Mesendoderm (in vitro differentiated cells): Measurements from ENCODE around the gene C10orf105.

Experiments
- DNase-seq: peaks from one replicate; pipeline ENCODE4 v3.0.0; 2013
- H2AK5ac ChIP-seq: 2 replicates; pipeline ENCODE4 v1.6.1; 2013; ENCODE audit warnings: low read length, inconsistent platforms
- H2BK120ac ChIP-seq: 2 replicates; pipeline ENCODE4 v1.6.1; 2013; ENCODE audit warnings: low read depth, mild to moderate bottlenecking, low read length, moderate library complexity, mixed read lengths
- H2BK15ac ChIP-seq: replicated peaks from 2 replicates; pipeline ENCODE4 v1.6.1; 2013; ENCODE audit warnings: low read depth, mild to moderate bottlenecking, moderate library complexity
- H2BK5ac ChIP-seq: 2 replicates; pipeline ENCODE4 v1.6.1; 2013; ENCODE audit warnings: low read length, inconsistent platforms
- H3K18ac ChIP-seq: 2 replicates; pipeline ENCODE4 v1.6.1; 2013; ENCODE audit warnings: mild to moderate bottlenecking, low read length, mixed read lengths
- H3K23ac ChIP-seq: one replicate; pipeline ENCODE4 v1.6.1; 2013; ENCODE audit warnings: low read length
- H3K27ac ChIP-seq: 2 replicates; pipeline ENCODE4 v1.5.1; 2013; ENCODE audit warnings: low read depth, mild to moderate bottlenecking, inconsistent platforms, low read length, moderate library complexity
- H3K27me3 ChIP-seq: 2 replicates; pipeline ENCODE4 v1.6.1; 2013; ENCODE audit warnings: low read length, control low read depth, mild to moderate bottlenecking, inconsistent platforms; ENCODE audit not compliant: insufficient read depth, poor library complexity
- H3K36me3 ChIP-seq: 2 replicates; pipeline ENCODE4 v1.6.1; 2013; ENCODE audit warnings: low read length, inconsistent platforms; ENCODE audit not compliant: control insufficient read depth, insufficient read depth
- H3K4ac ChIP-seq: one replicate; pipeline ENCODE4 v1.6.1; 2013; ENCODE audit warnings: low read depth, mild to moderate bottlenecking, low read length, moderate library complexity
- H3K4me1 ChIP-seq: 2 replicates; pipeline ENCODE4 v1.6.1; 2013; ENCODE audit warnings: low read depth, low read length, inconsistent platforms; ENCODE audit not compliant: control insufficient read depth
- H3K4me2 ChIP-seq: 2 replicates; pipeline ENCODE4 v1.6.1; 2013; ENCODE audit warnings: low read length
- H3K4me3 ChIP-seq: 2 replicates; pipeline ENCODE4 v1.5.1; 2013; ENCODE audit warnings: mild to moderate bottlenecking, low read length
- H3K56ac ChIP-seq: one replicate; pipeline ENCODE4 v1.6.1; 2013; ENCODE audit warnings: low read length
- H3K79me1 ChIP-seq: 2 replicates; pipeline ENCODE4 v1.6.1; 2013; ENCODE audit warnings: low read length, inconsistent platforms
- H3K79me2 ChIP-seq: 2 replicates; pipeline ENCODE4 v1.6.1; 2013; ENCODE audit warnings: mild to moderate bottlenecking, low read length; ENCODE audit not compliant: control insufficient read depth, insufficient read depth
- H3K9ac ChIP-seq: 2 replicates; pipeline ENCODE4 v1.6.1; 2013; ENCODE audit warnings: low read length, inconsistent platforms
- H4K5ac ChIP-seq: one replicate; pipeline ENCODE4 v1.6.1; 2013; ENCODE audit warnings: low read length
- H4K8ac ChIP-seq: one replicate; pipeline ENCODE4 v1.6.1; 2013; ENCODE audit warnings: low read depth, mild to moderate bottlenecking, control low read depth, low read length, moderate library complexity
- WGBS: extraction: QIAGEN DNeasy Blood & Tissue Kit; methylation state at CpG from one replicate; pipeline ENCODE4 v1.1.7; 2013; ENCODE audit warnings: low lambda C conversion rate, missing lambda C conversion rate; ENCODE audit not compliant: insufficient coverage; ENCODE audit errors: extremely low coverage; 5-methylcytosine and 5-hydroxymethylcytosine counted together

The C10orf105 gene

GRCh38 chr10:71763352-71764127 lies 44.0 kb upstream of the C10orf105 start:
- H3K36me3 ChIP-seq: no peaks in the 10 kb centered on the region
- H3K79me2 ChIP-seq: no peaks in the 10 kb centered on the region
- DNase-seq: no peak
- no peak overlapping the region for H3K56ac ChIP-seq
- no peaks in the 10 kb centered on the region for H3K27me3 ChIP-seq
- H2AK5ac ChIP-seq: no peak overlapping the region
- WGBS: no CpG with 5 or more reads among the region's 11 CpGs
- H3K4me3 ChIP-seq: no peak overlapping the region
- H3K4me2 ChIP-seq: no peak overlapping the region
- no peak overlapping the region for H2BK15ac ChIP-seq
- no peaks in the 10 kb centered on the region for H3K4me1 ChIP-seq
- H4K8ac ChIP-seq: no peak overlapping the region
- no peak overlapping the region for H2BK5ac ChIP-seq
- H2BK120ac ChIP-seq: no peak overlapping the region
- H3K9ac ChIP-seq: no peak overlapping the region
- H3K27ac ChIP-seq: no peak overlapping the region
- no peaks in the 10 kb centered on the region for H3K79me1 ChIP-seq
- no peak overlapping the region for H3K23ac ChIP-seq
- no peak overlapping the region for H4K5ac ChIP-seq
- H3K18ac ChIP-seq: no peak overlapping the region
- no peak overlapping the region for H3K4ac ChIP-seq

GRCh38 chr10:71762324-71762723 lies 42.7 kb upstream of the C10orf105 start:
- no peaks in the 10 kb centered on the region for H3K27me3 ChIP-seq
- no peaks in the 10 kb centered on the region for H3K36me3 ChIP-seq
- no peak overlapping the region for H3K18ac ChIP-seq
- H2BK120ac ChIP-seq: no peak overlapping the region
- H3K4me2 ChIP-seq: no peak overlapping the region
- H3K9ac ChIP-seq: no peak overlapping the region
- H3K4me1 ChIP-seq: no peaks in the 10 kb centered on the region
- H3K27ac ChIP-seq: no peak overlapping the region
- no peak overlapping the region for H3K56ac ChIP-seq
- H4K5ac ChIP-seq: no peak overlapping the region
- H3K4ac ChIP-seq: no peak overlapping the region
- H3K79me1 ChIP-seq: no peaks in the 10 kb centered on the region
- no peak overlapping the region for H2BK15ac ChIP-seq
- no peak overlapping the region for H3K4me3 ChIP-seq
- H4K8ac ChIP-seq: no peak overlapping the region
- WGBS: no CpG with 5 or more reads among the region's 5 CpGs
- no peak overlapping the region for H3K23ac ChIP-seq
- no peak overlapping the region for H2BK5ac ChIP-seq
- no peak for DNase-seq
- H2AK5ac ChIP-seq: no peak overlapping the region
- no peaks in the 10 kb centered on the region for H3K79me2 ChIP-seq

- Histone ChIP-seq H3K9ac (no peak overlapping the region), H3K23ac (no peak overlapping the region), H3K4me2 (no peak overlapping the region), H3K18ac (no peak overlapping the region), H4K5ac (no peak overlapping the region), H2BK120ac (no peak overlapping the region), H3K36me3 (no peaks in the 10 kb centered on the region), H3K27me3 (no peaks in the 10 kb centered on the region), H4K8ac (no peak overlapping the region), H3K4me3 (no peak overlapping the region), H3K27ac (no peak overlapping the region), H2BK15ac (no peak overlapping the region), H3K79me1 (no peaks in the 10 kb centered on the region), H2AK5ac (no peak overlapping the region), H3K4ac (no peak overlapping the region), H3K4me1 (no peaks in the 10 kb centered on the region), H2BK5ac (no peak overlapping the region), H3K56ac (no peak overlapping the region), H3K79me2 (no peaks in the 10 kb centered on the region)
- DNase-seq: no peak
- WGBS: no CpG with 5 or more reads among the region's 26 CpGs
Measured at GRCh38 chr10:71761541-71762113, 42.0 kb upstream of the C10orf105 start.

GRCh38 chr10:71761105-71761511 lies 41.5 kb upstream of the C10orf105 start:
- no peak overlapping the region for H3K9ac ChIP-seq
- no peak for DNase-seq
- no peak overlapping the region for H2BK5ac ChIP-seq
- H3K36me3 ChIP-seq: no peaks in the 10 kb centered on the region
- no peak overlapping the region for H2BK120ac ChIP-seq
- no peak overlapping the region for H3K56ac ChIP-seq
- H3K79me1 ChIP-seq: no peaks in the 10 kb centered on the region
- H3K4ac ChIP-seq: no peak overlapping the region
- no peaks in the 10 kb centered on the region for H3K27me3 ChIP-seq
- no peak overlapping the region for H3K4me2 ChIP-seq
- H3K23ac ChIP-seq: no peak overlapping the region
- H3K79me2 ChIP-seq: no peaks in the 10 kb centered on the region
- H2AK5ac ChIP-seq: no peak overlapping the region
- no peak overlapping the region for H3K18ac ChIP-seq
- no peaks in the 10 kb centered on the region for H3K4me1 ChIP-seq
- H3K4me3 ChIP-seq: no peak overlapping the region
- WGBS: no CpG with 5 or more reads among the region's 3 CpGs
- no peak overlapping the region for H3K27ac ChIP-seq
- no peak overlapping the region for H4K5ac ChIP-seq
- H2BK15ac ChIP-seq: no peak overlapping the region
- H4K8ac ChIP-seq: no peak overlapping the region

GRCh38 chr10:71757399-71757922 lies 37.9 kb upstream of the C10orf105 start:
- no peaks in the 10 kb centered on the region for H3K27me3 ChIP-seq

More at GRCh38 chr10:71757399-71757922, 37.9 kb upstream of the C10orf105 start:
- Histone ChIP-seq H3K36me3 (no peaks in the 10 kb centered on the region), H3K27ac (no peak overlapping the region), H3K18ac (no peak overlapping the region), H3K56ac (no peak overlapping the region), H2BK15ac (no peak overlapping the region), H4K8ac (no peak overlapping the region), H3K4me1 (no peaks in the 10 kb centered on the region), H3K4ac (no peak overlapping the region), H3K4me2 (no peak overlapping the region), H3K4me3 (no peak overlapping the region), H2AK5ac (no peak overlapping the region), H2BK120ac (no peak overlapping the region), H3K79me2 (no peaks in the 10 kb centered on the region), H2BK5ac (no peak overlapping the region), H3K9ac (no peak overlapping the region), H3K79me1 (no peaks in the 10 kb centered on the region), H3K23ac (no peak overlapping the region), H4K5ac (no peak overlapping the region)
- no CpG with 5 or more reads among the region's 11 CpGs for WGBS
- DNase-seq: no peak
